NCI-H1930 (cell line): ENCODE data around the gene DKKL1.

Source experiments
- DNase-seq, 2 experiments: peaks; one replicate each; lab custom pipeline; 2025; lab: John Stamatoyannopoulos, UW

DKKL1 gene

DNA sequence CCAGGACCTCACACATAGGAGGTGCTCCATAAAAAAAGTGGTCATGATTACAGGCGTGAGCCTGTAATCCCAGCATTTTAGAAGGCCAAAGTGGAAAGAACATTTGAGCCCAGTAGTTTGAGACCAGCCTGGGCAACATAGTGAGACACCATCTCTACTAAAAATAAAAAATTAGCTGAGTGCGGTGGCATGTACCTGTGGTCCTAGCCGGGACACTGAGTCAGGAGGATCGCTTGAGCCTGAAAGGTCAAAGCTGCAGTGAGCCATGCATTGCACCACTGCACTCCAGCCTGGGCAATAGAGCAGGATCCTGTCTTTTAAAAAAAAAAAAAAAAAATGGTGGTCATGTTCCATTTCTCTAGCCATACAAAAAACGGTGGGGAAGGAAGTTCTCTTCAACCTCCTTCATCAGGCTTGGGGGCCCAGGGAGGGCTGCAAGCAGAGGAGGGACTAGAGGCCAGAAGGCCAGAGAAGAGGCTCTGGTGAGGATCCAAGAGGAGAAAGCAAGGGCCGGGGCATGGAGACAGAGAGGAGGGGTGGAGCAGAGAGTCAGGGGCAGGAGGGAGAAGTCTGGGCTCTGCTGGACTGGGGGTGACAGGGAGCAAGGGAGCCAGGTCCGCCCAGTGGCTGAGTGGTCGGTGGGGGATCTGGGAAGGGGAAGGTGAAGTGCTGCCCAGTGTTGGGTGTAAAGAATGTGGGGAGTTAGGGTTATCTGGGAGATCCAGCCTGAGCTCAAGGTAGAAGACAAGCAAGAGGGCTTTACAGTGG is 33.2 kb downstream of the DKKL1 start:
- no peak for DNase-seq

- no peak for DNase-seq
Measured at GRCh38 chr19:49398001-49398615, 34.4 kb downstream of the DKKL1 start.

GRCh38 chr19:49398931-49399330 is 35.3 kb downstream of the DKKL1 start:
- no peak for DNase-seq

DNA sequence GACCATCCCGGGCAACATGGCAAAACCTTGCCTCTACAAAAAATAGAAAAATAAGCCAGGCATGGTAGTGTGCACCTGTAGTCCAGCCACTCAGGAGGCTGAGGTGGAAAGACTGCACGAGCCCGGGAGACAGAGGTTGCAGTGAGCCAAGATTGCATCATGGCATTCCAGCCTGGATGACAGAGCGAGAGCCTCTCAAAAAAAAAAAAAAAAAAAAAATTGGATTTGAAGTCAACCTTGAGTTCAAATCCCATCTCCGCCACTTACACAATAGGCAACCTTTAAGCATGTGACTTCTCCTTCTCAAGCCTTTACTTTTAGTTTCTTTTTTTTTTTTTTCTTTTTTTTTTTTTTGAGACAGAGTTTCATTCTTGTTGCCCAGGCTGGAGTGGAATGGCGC is 36.4 kb downstream of the DKKL1 start:
- no peak for DNase-seq

DNA sequence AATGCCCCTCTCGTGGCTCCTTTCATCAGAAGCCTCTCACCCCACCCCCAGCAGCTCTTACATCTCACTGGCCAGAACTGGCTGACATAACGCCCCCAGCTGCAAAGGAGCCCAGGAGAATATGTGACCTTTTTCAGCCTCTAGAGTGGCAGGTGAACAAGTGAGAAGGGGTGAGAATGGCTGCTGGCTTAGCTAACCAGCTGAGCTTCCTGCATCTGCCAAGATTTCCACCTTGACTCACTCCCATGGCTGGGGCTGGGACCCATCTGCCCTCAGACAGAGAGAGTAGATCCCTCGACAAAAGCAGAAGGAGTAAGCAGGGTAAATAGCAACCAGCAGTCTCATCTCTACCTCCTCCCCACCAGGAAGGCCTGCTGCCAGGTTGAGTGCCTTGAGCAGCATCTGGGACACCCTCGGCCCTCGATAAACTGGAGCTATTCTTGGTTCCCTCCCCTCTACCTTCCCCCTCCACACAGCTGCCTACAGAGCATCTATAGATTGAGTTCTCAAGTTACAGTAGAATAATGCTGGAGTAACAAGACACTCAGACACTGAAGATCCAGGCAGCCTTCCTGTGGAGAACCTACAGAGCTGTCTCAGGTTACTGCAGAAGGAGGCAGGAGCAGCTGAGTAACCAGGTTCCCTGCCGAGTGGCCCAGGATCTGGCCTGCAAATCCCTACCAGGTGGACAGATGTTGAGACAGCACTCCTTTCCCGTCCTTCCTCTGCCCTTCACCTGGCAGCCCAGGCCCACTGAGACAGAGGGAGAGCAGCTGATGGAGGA is 39.9 kb downstream of the DKKL1 start:
- DNase-seq, result peak; percentile 77

- no peak for DNase-seq
Measured at GRCh38 chr19:49407079-49407478, 43.4 kb downstream of the DKKL1 start.

DNA sequence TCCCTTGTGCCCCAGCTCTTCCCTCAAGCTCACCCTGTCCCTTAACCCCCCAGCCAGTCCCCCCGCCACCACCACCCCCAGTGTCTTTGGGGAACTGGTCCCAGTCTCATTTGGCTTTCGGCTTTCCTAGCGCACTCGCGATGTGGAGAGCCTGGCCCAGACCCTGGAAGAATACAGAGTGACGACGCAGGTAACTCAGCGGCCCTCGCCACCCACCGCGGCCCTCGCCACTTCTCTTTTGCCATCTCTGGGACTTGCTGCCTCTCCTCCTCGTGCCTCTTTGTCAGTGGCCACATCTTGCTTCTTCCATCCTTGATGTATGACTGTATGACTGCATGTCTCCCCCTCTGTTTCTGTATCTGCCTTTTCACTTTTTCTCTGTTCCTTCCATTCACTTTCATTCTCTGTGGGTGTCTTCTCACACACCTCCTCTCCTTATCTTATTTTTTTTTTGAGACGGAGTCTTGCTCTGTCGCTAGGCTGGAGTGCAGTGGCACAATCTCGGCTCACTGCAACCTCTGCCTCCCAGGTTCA is 43.9 kb downstream of the DKKL1 start:
- no peak for DNase-seq

GRCh38 chr19:49408816-49409440 is 45.3 kb downstream of the DKKL1 start:
- no peak for DNase-seq

DNA sequence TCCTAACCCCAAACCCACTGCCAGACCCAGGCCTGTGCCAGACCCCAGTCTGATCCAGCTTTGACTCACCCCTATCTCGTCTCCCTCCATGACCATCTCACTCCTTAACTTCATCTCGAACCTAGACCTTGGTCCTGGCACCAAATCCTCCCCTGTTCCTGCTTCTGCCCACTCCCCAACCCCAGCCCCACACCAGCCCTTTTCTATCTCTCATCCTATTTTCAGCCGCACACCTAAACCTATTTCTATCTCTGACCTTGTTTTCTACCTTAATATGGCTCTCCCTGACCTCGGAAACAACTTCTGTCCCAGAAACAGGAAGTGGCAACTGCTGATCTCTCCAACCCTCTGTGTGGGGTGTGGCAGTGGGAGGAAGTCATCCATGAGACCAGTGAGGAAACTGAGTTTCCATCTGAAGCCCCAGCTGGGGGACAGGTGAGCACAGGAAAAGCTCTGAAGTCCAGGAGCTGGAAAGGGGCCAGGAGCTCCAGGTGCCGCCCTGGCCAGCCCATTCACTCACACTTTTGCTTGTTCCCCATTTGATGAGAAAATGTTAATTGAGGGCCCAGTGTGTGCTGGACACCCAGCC is 45.9 kb downstream of the DKKL1 start:
- no peak for DNase-seq

GRCh38 chr19:49411681-49412326 is 48.1 kb downstream of the DKKL1 start:
- DNase-seq, result no peak

DNA sequence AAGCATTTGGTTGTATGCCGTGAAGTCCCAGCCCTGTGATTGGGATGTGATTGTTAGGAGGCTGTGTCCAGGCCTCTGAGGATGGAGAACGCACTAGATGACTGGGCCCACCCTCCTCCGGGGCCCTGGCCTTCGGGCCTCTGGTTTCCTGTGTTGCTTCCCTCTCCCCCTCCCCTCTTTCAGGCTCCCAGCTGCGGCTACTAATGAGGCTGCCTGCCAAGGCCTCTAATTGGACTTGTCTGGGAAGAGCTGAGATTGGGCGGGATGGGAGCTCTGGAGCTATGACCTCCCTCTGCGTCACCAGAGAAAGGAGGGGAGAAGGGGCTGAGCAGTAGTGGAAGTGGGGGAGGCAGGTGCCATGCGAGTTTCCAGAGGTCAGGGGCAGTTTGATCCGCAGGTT is 49.7 kb downstream of the DKKL1 start:
- no peak for DNase-seq

DNA sequence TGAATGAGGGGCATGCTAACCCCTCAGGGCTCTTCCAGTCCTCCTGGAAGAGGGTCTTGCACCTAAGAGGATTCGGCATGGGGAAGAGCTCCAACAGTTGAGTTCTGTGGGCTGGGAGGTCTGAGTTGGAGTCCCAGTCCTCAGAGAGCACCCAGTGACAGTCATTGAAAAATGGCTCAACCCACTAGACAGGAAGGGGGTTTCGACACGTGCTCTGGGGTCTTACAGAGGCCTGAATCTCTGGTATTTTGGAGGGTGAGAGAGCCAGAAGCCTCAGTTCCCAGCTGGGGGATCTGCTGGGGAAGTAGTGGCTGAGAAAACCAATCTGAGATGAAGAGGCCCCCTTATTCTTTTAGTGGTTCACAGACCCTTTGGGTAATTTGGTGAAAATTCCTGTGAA is 50.6 kb downstream of the DKKL1 start:
- no peak for DNase-seq

DNA sequence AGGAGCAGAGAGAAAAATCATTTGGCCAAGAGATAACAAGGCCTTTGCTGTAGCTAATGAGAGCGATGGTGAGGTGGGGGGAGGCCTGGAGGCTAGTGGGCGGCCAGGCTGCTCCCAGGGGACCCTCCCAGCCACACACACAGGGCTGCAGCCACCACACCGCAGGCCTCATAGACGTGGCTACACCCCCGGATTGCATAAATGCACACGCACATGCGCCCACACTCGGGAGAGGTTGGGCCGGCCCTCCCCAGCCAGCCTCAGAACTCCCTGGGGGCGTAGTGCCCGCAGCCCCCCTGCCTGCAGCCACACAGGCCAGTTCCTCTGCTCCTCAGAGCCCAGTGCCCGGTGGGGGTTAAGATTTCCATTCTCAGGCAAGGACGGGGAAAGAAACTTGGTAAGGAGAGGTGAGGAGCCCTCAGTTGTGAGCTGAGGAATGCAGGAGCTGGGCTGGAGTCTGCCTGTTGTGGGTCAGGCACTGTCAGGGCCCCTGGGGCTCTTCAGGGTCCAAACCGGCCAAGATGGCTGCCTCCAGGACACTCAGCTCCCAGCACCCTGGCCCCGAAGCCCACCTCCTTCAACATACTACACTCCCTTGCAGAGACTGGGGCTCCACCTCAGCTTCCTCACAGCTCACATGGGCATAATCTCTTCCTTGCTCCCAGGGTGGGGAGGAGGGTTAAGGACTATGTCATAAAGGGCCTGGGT is 51.6 kb downstream of the DKKL1 start:
- DNase-seq, result no peak

DNA sequence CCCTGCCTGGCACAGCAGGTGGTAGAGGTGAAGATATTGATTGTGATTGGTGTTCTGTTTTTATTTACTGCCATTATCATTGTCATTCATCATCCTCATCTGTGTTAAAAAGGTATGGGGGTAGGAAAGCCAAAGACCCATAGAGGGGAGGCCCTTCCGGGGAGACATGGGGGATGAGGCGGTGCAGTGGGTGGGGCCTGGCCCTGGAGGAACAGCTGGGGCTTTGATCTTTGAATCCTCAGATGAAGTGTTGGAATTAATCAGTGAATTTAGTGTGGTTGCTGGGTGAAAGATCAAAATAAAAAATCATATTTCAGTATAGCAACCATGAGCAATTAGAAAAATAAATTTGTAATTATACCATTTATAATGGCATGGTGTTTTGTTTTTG is 52.1 kb downstream of the DKKL1 start:
- no peak for DNase-seq

- no peak for DNase-seq
Measured at GRCh38 chr19:49417088-49417487, 53.4 kb downstream of the DKKL1 start.

DNA sequence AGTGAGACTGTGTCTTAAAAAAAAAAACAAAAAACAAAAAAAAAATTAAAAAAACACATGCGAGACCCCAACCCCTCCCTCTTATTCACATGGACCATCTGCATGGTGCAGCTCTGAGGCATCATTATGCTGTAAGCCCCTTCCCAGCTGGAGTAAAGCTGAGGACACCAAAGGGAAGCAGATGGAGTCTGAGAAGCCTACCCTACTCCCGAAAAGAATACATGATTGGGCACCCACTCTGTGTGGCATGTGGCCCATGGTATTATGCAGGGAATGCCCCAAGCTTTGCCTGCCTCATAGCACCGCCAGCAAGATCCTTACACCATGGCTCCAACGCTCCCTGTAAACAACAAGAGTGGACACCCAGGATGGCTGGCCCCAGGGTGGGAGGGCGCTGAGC is 54.8 kb downstream of the DKKL1 start:
- no peak for DNase-seq

- DNase-seq, result no peak
Measured at GRCh38 chr19:49419173-49419572, 55.5 kb downstream of the DKKL1 start.

DNA sequence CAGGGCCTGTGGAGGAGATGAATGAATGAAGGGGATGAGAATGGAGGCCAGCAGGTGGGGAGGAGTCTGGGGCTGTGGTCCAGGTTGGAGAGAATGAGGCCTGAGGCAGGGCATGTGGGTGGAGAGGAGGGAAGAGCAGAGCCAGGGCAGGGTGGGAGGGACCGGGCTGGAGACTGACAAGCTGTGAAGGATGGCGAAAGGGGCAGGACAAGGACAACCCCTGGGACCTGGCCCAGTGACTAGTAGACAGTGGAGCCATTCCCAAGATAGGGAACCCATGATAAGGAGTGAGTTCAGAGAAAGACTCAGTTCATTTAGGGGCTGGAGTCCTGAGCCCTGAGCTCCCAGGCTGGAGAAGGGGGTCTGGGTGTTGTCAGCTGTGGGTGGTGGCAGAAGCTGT is 56.5 kb downstream of the DKKL1 start:
- DNase-seq, result no peak

DNA sequence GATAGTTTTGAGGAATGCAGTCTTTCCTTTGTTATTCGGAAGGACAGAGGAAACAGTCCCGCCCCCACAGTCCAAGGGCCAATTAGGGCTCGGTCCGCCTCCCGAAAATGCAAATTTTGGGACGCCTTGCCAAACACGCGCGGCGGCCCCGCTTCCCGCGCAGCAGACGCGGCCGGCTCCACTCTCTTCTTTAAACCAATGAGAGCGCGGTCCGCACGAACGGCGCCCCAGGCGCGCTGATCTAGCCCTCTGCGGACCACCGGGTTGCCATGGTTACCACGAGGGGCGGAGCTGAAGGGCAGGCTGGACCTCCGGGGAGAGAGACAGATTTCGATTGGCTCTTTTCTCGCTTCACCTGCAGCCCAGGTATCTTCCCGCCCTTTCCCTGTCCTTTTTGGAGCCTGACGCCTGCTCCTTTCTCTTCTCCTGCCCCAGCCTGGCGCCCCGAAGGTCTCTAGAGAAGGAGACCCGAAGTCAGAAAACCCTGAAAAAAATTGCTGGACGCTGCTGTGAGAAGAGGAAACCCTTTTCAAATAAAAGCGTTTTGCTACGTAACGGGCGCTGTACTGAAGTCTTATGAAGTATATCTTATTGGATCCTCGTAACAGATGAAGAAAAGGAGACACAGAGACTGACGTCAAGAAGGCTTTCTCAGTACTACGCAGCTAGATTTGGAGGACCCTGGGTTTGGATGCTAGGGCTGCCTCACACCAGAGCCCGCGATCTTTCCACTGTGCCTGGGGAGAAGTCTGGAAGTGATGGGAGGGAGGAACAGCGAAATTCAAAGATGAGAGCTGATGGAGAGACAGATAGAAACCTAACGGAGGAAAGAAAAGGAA is 57.6 kb downstream of the DKKL1 start:
- DNase-seq, result peak; percentile 60 to 77

GRCh38 chr19:49421878-49422202 is 58.2 kb downstream of the DKKL1 start:
- DNase-seq, result no peak
